Cardiac septum (tissue), 1 donor: ENCODE data around the gene TCAP. TPM values are rescaled to one million over a fixed set of nuclear protein-coding genes. Genes with fewer than 3 reads are reported as not detected.

Source experiments
- DNase-seq: peaks from one replicate; pipeline ENCODE4 v3.0.0-alpha.2; 2020; ENCODE audit warnings: low spot score
- intact Hi-C: fragments of 100-400 bp; cut with DNase I; formaldehyde crosslinking; loops from one replicate; pipeline ENCODE4 v1.14.0; 2022
- total RNA-seq: library from RNA; stranded (reverse); fragmentation: NEBNext Ultra II Directional; extraction: Animal tissue kit (Norgen Biotek cat#: 25700); gene quantifications from one replicate; pipeline ENCODE4 v1.2.1, GENCODE V29; 2021
- donor health status: DM: no; HTN: no; CAD: no.

TCAP gene
- total RNA-seq, 1 donor from 2014 or later: 4,725 TPM

GRCh38 chr17:39714234-39714633 lies 49.1 kb downstream of the TCAP start:
- DNase-seq: no peak

GRCh38 chr17:39715375-39716072 lies 50.4 kb downstream of the TCAP start:
- no peak for DNase-seq
- intact Hi-C loops: no loop called here

More at GRCh38 chr17:39714234-39714633, 49.1 kb downstream of the TCAP start:
- intact Hi-C loops: no loop called here

Other genes starting within 250 kb of the TCAP start
- gene MED1, start 214.1 kb upstream of the TCAP start, total RNA-seq: 24.2 TPM
- 29.1 TPM for gene CDK12, start 203.9 kb upstream of the TCAP start, total RNA-seq
- gene NEUROD2, start 57.4 kb upstream of the TCAP start, total RNA-seq: 0.08 TPM
- 1.2 TPM for gene PPP1R1B, start 38.4 kb upstream of the TCAP start, total RNA-seq
- gene STARD3, start 28.2 kb upstream of the TCAP start, total RNA-seq: 21.9 TPM
- 10.9 TPM for gene PNMT, start 3.1 kb downstream of the TCAP start, total RNA-seq
- 15.3 TPM for gene PGAP3, start 22.7 kb downstream of the TCAP start, total RNA-seq
- 84.4 TPM for gene ERBB2, start 34.7 kb downstream of the TCAP start, total RNA-seq
- 48.5 TPM for gene MIEN1, start 65.2 kb downstream of the TCAP start, total RNA-seq
- 0.65 TPM for gene GRB7, start 72.6 kb downstream of the TCAP start, total RNA-seq
- 0.51 TPM for gene IKZF3, start 199.0 kb downstream of the TCAP start, total RNA-seq
- not detected for gene ZPBP2, start 202.9 kb downstream of the TCAP start, total RNA-seq